Measurements from ENCODE around the gene CRMP1.

The CRMP1 gene

DNA sequence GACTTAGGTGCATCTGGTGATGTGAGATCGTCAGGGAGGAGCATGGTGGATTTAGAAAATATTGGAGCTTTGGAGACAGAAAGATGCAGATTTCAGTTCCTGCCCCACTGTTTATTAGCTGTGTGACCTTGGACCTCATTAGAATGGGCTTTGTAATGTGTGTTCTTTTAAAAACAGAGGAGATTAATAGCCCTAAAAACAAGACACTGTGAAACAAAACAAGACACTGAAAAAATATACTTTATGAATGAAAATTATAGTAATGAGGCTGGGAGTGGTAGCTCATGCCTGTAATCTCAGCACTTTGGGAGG is 102.4 kb downstream of the CRMP1 start:
- DNase-seq: no peak

DNA sequence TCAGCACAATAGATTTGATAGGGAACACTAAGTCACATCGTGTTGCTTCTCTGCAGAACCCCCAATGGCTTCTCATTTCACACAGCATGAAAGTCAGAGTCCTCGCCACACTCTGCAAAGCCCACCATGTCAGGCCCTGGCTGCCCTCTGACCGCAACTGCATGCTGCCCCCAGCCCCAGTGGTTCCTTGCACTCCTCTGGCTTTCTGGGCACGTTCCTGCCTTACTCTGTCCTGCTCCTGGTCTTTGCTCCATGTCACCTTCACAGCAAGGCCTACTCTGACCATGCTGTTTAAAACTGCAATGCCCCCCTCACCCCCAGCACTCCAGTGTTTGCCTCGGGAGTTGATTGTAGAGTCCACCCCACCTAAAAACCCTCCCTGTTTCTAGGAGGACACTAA is 103.7 kb downstream of the CRMP1 start:
- DNase-seq: no peak

DNA sequence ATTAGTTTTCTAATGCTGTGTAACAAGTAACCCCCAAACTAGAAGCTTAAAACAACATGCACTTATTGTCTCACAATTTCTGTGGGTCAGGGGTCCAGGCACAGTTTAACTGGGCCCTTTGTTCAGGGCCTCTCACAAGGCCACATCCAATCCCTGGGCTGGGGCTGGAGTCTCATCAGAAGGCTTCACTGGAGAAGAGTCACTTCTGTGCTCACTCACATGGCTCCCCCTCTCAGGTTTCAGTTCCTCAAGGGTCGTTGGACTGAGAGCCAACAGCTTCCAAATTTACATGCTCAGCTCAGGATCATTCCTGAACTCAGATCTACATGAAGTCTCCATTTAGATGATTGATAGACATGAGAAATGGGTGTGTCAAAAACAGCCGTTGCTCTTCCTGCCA is 104.7 kb downstream of the CRMP1 start:
- DNase-seq: no peak

GRCh38 chr4:5787311-5787710 is 105.6 kb downstream of the CRMP1 start:
- no peak for DNase-seq

GRCh38 chr4:5785806-5786680 is 106.8 kb downstream of the CRMP1 start:
- DNase-seq: no peak

DNA sequence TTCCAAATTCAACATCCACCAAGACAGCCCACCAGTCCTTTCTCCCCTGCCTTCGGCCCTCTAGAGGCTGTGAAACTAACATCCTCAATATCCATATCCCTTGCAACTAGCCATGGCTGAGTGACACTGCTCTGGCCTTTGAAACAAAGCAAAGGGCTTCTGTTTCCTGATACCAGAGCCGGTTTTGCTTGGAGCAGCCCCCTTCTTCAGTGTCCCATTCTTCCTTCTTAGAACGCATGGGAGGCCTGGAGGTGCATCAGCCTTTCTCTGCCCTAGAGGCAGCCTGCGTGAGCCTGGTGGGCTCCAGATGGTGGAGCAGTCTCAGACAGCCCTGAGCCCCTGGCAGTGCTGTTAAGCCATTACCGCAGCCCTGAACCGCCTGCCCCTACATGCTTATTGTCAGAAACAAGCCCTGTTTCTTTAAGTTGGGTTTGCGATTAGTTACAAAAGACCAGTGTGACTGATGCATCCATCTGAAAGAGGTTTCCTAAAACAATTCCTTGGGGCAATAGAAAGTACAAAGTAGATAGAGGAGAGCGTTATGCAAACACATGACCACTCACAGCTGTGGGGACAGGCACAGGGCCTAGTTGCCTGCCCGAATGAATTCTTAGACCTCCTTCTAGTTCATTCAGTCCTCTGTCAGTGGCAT is 107.8 kb downstream of the CRMP1 start:
- DNase-seq: no peak

DNA sequence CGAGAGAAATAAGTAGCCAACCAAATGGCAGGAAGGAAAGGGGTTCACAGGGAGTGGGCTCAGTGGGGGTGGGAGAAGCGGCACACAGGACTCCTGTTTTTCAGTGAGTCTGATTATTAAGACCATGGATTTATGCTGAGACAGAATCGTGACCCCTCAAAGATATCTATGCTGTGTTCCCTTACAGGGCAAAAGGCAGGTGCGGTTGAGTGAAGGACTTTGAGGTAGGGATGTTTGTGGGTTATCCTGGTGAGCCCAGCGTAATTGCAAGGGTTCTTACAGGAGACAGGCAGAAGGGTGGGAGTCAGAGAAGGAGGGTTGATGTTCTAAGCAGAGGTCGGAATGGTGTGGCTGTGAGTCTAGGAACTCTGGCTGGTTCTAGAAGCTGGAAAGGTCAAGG is 108.9 kb downstream of the CRMP1 start:
- no peak for DNase-seq

- DNase-seq: no peak
These were observed 109.4 kb downstream of the CRMP1 start for GRCh38 chr4:5783486-5783885.

GRCh38 chr4:5782829-5783476 is 109.9 kb downstream of the CRMP1 start:
- no peak for DNase-seq

DNA sequence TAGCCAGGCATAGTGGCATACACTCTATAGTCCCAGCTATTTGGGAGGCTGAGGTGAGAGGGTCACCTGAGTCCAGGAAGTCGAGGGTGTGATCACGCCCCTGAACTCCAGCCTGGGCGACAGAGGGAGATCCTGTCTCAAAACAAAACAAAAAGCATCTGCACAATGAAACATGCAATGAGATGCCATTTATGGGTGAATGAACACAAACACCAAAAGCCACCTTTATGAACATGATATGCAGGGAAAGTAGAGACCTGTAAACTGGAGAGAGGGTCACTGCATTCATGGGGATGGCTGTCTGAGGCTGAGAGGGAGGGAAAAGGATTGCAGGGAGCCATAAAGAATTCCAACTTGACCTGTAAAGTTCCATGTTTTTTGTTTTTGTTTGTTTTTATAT is 111.2 kb downstream of the CRMP1 start:
- no peak for DNase-seq

DNA sequence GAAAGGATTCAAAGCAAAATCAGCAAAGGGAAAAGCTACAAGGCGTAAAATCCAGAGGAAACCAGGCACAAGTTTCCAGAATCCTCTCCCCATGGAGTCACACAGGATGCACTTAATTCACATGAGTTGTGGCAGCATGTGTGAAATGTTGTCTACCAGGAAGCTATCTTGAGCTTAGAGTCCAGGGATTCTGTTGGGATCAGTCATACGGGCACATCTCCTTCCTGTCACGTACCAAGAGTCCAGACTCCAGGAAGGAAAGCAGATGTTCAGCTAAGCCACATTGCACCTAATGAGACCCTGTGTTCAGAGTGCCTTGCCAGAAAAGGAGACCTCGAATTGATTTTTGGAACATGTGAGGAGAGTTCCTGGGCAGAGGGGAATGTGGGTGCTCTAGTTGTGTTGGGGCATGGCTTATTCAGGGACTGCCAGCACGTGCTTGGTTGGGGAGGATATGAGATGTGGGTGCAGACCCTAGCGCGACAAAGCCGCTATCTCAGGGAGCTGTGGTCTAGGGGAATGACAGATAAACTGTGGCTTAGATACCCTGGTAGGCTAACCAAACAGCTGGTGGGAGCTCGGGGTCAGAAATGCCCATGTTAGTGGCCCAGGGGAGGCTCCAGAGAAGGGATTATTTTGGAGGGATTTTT is 111.9 kb downstream of the CRMP1 start:
- DNase-seq: no peak

GRCh38 chr4:5776510-5776909 is 116.4 kb downstream of the CRMP1 start:
- no peak for DNase-seq

- no peak for DNase-seq
These were observed 118.4 kb downstream of the CRMP1 start for GRCh38 chr4:5774416-5775036.

- no peak for DNase-seq
These were observed 119.7 kb downstream of the CRMP1 start for GRCh38 chr4:5773271-5773555.

- no peak for DNase-seq
These were observed 120.2 kb downstream of the CRMP1 start for GRCh38 chr4:5772528-5773270.
